GM12891 (cell line): ENCODE results near the gene SMAD9.
"Not testable (repeated sequence)": the region's sequence is repeated elsewhere in the genome, so short reads cannot be mapped to it uniquely, and the experiment has no call there.

Experiments used
- DNase-seq: peaks from one replicate; pipeline ENCODE4 v3.0.0; 2011; ENCODE audit warnings: low spot score; ENCODE audit not compliant: insufficient read length
- FAIRE-seq: peaks from 2 replicates; lab custom pipeline; 2011; peaks lifted over from hg19 to GRCh38; lab: Jason Lieb, UNC
- PAX5 ChIP-seq: IDR thresholded peaks from 2 replicates; pipeline ENCODE4 v1.6.1; 2011; ENCODE audit warnings: low read length, moderate library complexity, mild to moderate bottlenecking; ENCODE audit not compliant: insufficient read depth, severe bottlenecking
- POLR2A ChIP-seq: IDR thresholded peaks from 2 replicates; pipeline ENCODE4 v1.6.1; 2011; ENCODE audit warnings: low read depth, low read length, control low read depth
- POLR2AphosphoS5 ChIP-seq: IDR thresholded peaks from 2 replicates; pipeline ENCODE4 v1.6.1; 2011; ENCODE audit warnings: low read depth, low read length, control low read depth
- POU2F2 ChIP-seq: IDR thresholded peaks from 2 replicates; pipeline ENCODE4 v1.6.1; 2011; ENCODE audit warnings: low read depth, mild to moderate bottlenecking, control low read depth, low read length, moderate library complexity
- SPI1 ChIP-seq: IDR thresholded peaks from 2 replicates; pipeline ENCODE4 v1.6.1; 2011; ENCODE audit warnings: low read depth, low read length, control low read depth
- TAF1 ChIP-seq: IDR thresholded peaks from 2 replicates; pipeline ENCODE4 v1.6.1; 2011; ENCODE audit warnings: low read depth, low read length, control low read depth

Gene SMAD9

DNA sequence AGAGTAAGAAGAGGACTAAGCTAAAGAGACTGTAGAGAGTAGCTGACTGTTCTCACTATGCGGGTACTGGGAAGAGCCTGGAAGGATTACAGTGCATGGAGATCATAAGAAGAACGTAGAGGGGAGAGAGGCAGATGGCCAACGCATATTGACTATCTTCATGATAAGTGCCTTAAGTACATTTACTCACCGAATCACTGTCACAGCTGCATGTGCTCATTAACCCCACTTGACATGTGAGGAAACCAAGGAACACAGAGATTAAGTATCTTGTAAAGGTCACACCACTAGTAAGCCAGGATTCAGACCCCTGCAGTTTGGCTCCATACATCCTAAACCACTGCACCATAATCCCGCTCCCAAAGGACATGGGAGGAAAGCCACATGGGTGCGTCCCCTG lies 34.1 kb downstream of the SMAD9 start:
- FAIRE-seq: no peak
- TF ChIP-seq POLR2A: no peak
- TF ChIP-seq POLR2AphosphoS5: no peak
- no peak for TF ChIP-seq PAX5
- no peak for TF ChIP-seq POU2F2
- no peak for TF ChIP-seq TAF1
- no peak for TF ChIP-seq SPI1
- DNase-seq: no peak

- FAIRE-seq: no peak
Measured at GRCh38 chr13:36884235-36884634, 35.8 kb downstream of the SMAD9 start.

GRCh38 chr13:36883824-36884223 lies 36.2 kb downstream of the SMAD9 start:
- TF ChIP-seq POLR2AphosphoS5: no peak
- TF ChIP-seq TAF1: no peak
- no peak for TF ChIP-seq POU2F2
- TF ChIP-seq PAX5: no peak
- no peak for TF ChIP-seq POLR2A
- TF ChIP-seq SPI1: no peak
- DNase-seq (no peak), FAIRE-seq (peak; percentile 5)

More at GRCh38 chr13:36884235-36884634, 35.8 kb downstream of the SMAD9 start:
- no peak for DNase-seq
- TF ChIP-seq POU2F2 (no peak), POLR2AphosphoS5 (no peak), PAX5 (no peak), SPI1 (no peak), POLR2A (no peak), TAF1 (no peak)

GRCh38 chr13:36883392-36883791 lies 36.6 kb downstream of the SMAD9 start:
- not testable (repeated sequence) for FAIRE-seq, DNase-seq

DNA sequence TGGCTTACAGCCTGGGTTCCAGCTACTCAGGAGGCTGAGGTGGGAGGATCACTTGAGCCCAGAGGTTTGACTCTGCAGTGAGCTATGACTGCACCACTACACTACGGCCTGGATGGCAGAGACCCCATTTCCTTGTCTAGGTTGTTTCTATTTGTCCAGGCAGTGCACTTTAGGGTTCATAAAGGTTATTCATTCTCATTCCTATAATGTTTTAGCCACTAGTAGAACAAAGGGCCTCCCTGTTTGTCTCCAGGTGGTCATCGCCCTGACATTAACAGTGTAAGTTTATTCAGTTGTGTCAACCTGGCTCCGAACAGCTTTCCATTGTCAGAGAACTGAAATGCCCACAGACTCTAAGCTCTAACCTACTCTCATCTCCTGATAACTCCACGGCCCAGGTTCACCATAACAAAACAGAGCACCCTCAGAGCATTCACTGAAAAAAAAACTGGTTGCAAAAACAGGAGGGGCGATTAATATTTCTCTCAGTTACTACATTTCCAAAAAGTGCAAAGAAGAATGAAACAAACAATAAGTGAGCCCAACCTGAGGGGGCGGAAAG lies 37.1 kb downstream of the SMAD9 start:
- TF ChIP-seq PAX5 (no peak), POU2F2 (no peak), POLR2A (no peak), POLR2AphosphoS5 (no peak), TAF1 (no peak), SPI1 (no peak)
- no peak for FAIRE-seq
- no peak for DNase-seq

DNA sequence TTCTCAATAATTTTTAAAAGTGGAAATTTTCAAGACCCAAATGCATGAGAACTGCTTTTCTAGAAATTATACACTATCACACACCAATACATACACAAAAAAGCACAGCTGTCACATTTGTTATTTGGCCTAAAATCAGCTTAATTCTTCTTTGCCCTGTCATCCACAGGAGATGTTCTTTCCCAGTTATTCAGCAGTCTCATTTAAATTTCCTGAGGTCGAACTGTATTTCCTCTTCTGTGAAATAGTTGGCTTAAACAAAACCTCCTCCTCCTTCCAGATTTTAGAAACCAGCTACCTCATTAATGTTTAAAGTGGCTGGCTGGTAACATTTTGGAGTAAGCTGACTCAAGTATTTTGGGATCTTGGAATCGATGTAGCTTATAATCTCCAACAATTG lies 39.1 kb downstream of the SMAD9 start:
- FAIRE-seq (no peak), DNase-seq (no peak)
- no peak for TF ChIP-seq SPI1
- no peak for TF ChIP-seq POLR2AphosphoS5
- TF ChIP-seq POU2F2: no peak
- TF ChIP-seq POLR2A: no peak
- TF ChIP-seq TAF1: no peak
- TF ChIP-seq PAX5: no peak

DNA sequence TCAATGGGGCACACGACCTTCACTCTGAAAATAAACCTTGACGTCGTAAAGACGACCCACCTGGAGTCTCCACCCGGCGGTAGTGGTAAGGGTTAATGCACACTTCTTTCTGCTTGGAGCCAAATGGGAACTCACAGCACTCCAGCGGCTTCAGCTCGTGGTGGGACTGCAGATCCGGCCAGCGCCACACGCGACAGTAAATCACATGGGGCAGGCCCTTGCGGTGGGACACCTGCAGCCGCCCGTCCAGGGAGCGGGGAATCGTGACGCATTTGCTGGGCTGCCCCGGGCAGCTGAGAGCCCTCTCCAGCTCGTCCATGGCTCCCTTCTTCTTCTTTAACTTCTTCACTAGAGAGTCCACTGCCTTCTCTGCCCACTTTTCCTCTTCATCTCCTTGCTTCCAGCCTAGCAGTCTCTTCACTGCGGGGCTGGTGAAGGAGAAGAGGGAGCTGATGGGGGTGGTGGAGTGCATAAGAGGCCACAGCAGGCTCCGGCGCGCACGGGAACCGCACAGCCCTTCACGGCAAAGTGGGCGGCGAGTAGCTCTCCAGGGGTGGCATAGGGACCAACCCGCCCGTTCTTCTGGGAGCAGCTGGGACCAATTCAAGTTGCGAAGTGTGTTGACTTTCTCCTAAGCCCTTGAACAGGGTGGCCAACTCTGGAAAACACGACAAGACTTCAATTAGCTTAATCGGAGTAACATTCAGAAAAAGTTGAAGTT lies 40.7 kb downstream of the SMAD9 start:
- TF ChIP-seq POU2F2 (no peak), POLR2A (no peak), POLR2AphosphoS5 (no peak), SPI1 (no peak), PAX5 (no peak), TAF1 (no peak)
- no peak for FAIRE-seq

DNA sequence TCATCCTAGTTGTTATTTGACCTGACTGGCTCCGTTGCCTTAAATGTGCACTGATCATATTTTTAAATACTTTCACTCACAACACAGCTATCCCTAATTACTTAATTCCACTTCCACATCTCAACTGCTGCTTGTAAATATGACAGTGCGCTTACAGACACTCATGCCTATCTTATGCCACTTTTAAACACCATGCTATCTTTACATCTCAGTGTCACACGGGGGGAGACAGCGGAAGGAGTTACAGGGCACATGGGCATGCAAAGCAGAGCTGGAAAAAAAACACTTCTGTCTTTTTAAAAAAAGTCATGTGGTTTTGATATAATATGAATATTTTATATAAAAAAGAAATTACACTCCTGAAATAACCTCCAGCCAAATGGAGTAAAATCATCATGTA lies 44.1 kb downstream of the SMAD9 start:
- FAIRE-seq (no peak), DNase-seq (no peak)
- no peak for TF ChIP-seq POLR2A
- TF ChIP-seq SPI1: no peak
- TF ChIP-seq POLR2AphosphoS5: no peak
- no peak for TF ChIP-seq POU2F2
- no peak for TF ChIP-seq PAX5
- no peak for TF ChIP-seq TAF1

More for the DNA sequence above, 40.7 kb downstream of the SMAD9 start:
- DNase-seq: no peak

DNA sequence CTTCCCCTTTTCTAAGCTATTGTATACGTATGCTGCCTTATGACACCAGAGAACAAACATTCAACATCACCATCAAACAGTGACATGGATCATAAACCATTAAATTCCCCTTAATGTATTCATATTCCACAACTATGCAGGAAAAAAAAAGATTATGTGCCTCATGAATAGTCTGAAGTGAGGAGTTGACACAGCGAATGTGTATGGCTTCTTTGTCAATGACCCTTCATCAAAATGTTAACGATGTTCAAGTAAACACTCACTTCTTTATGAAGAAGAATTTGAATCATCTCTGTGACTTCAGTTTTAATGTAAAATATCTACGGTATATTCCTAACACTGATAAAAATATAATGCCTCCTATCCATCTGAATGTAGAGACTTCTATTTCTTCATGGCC lies 44.6 kb downstream of the SMAD9 start:
- FAIRE-seq (no peak), DNase-seq (no peak)
- no peak for TF ChIP-seq POLR2AphosphoS5
- no peak for TF ChIP-seq PAX5
- TF ChIP-seq POLR2A: no peak
- TF ChIP-seq TAF1: no peak
- TF ChIP-seq POU2F2: no peak
- TF ChIP-seq SPI1: no peak

DNA sequence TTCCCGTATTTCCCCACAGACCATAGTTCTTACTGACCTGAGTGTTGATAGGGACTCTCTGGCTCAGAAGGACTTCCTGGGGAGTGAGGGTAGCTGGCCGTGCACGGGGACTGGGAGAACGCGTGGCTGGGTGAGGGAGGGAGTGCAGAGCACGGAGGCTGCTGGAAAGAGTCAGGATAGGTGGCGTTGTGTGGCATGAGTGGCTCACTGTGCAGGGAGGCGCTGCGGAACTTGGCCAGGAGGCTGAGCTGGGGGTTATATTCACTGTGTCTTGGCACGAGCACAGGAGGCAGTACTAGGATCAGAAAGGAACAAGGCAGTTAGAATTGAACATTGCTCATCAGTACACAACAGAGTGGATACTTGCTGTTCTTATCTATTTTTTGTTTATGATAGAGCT lies 47.4 kb downstream of the SMAD9 start:
- no peak for DNase-seq
- TF ChIP-seq POU2F2: no peak
- TF ChIP-seq SPI1: no peak
- no peak for TF ChIP-seq TAF1
- TF ChIP-seq POLR2AphosphoS5: no peak
- no peak for TF ChIP-seq POLR2A
- no peak for TF ChIP-seq PAX5
- no peak for FAIRE-seq
